Stimulated activated CD8-positive, alpha-beta memory T cell treated with anti-CD3 and anti-CD28 coated beads, Interleukin-7, amount 100 ng/mL, for 48 hours (primary cell): ENCODE data around the gene CRABP1.
"Not testable (repeated sequence)": the region's sequence is repeated elsewhere in the genome, so short reads cannot be mapped to it uniquely, and the experiment has no call there.

Source experiments
- DNase-seq, 2 donors: peaks; one replicate each; pipeline ENCODE4 v3.0.0-alpha.2; 2020; ENCODE audit warnings: low read depth in 1 of 2; ENCODE audit errors: extremely low read depth in 1 of 2

CRABP1 gene

DNA sequence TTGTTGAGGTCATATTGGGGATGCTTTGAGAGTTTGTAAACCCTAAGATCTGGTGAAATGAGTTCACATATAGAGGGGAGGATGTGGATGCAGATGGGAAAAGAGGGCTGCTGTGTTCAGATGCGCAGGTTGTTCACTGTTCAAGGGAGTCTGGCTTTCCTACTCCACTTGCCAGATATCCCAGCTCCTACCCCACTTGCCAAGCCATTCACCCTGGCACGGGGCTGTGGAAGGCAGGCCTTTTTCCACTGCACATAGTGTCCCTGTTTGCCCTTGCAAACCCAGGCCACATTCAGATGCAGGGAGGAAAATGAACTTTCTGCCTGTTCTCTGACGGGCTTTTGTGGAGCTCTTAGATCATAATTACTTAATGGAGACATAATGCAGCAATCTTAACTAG is 29.0 kb downstream of the CRABP1 start:
- no peak for DNase-seq

DNA sequence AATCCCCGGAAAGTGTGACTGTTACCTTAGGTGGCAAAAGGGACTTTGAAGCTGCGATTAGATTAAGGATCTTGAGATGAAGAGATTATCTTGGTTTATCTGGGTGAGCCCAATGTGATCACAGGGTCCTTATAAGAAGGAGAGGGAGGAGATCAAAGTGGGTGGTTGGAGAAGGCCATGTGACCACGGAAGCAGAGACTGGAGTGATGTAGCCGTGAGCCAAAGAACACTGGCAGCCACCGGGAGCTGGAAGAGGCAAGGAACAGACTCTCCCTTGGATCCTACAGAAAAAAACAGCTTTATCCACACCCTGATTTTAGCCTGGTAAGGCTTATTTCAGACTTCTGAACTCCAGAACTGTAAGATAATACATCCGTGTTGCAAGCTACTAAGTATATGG is 29.9 kb downstream of the CRABP1 start:
- no peak for DNase-seq

DNA sequence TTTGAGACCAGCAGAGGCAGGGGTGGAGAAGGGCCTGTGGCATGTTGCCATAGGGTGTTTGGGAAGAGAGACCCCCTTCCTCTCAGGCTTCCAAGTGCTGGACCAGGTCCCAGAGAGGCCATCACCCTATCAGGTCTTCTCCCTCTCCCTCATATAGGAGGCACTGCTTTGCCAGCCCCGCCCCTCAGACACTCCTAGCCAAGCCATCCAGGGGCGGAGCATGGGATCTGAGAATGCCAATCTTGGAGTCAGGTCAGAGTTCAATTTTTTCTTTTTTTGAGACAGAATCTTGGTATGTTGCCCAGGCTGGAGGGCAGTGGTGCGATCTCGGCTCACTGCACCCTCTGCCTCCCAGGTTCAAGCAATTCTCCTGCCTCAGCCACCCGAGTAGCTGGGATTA is 32.7 kb downstream of the CRABP1 start:
- no peak for DNase-seq

GRCh38 chr15:78374436-78375393 is 34.6 kb downstream of the CRABP1 start:
- DNase-seq, result no peak

- not testable (repeated sequence) for DNase-seq
Measured at GRCh38 chr15:78380143-78380542, 40.0 kb downstream of the CRABP1 start.

DNA sequence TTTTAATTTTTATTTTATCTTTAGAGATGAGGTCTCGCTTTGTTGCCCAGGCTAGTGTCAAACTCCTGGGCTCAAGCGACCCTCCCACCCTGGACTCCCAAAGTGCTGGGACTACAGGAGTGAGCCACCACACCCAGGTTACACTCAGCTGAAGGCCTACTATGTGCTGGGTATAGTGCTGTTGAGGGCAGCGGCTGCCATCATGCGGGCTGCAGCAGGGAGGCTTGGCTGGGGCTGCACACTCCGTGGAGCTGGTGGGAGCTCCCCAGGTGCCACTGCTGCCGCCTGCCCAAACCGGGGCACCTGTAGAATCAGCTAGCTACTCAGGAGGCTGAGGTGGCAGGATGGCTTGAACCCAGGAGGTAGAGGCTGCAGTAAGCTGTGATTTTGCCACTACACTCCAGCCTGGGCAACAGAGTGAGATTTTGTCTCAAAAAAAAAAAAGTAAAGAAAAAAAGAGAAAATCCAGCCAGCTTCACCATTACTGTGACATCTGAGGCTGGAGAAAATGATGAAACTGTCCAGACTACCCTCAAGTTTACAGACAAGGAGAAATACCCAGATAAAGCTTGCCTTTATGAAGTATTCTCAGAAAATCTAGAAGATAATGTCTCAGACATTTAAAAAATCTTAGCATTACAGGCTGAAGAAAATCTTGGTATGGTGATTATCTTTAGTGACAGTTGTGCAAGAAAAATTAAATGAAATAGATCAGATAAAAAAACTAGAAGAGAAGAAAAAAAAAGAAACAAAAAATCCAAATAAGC is 42.1 kb downstream of the CRABP1 start:
- no peak for DNase-seq

DNA sequence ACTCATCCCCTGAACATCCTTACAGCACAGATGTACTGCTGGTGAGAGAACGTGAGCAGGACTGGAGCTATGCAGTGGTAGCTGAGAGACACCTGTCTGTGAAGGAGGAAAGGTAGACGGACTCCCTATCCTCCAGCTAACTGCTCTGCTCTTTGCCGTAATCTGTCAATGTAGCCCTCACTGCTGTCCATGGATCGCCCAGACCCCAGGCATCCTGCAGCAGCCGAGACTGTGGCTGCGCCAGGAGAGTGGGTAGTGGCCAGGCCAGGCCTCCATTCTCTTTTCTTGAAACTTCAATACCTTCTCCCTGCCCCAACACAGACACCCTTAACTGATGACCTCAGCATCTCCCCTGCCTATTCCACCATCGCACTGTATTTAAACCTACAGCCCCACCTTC is 44.5 kb downstream of the CRABP1 start:
- DNase-seq, result no peak

DNA sequence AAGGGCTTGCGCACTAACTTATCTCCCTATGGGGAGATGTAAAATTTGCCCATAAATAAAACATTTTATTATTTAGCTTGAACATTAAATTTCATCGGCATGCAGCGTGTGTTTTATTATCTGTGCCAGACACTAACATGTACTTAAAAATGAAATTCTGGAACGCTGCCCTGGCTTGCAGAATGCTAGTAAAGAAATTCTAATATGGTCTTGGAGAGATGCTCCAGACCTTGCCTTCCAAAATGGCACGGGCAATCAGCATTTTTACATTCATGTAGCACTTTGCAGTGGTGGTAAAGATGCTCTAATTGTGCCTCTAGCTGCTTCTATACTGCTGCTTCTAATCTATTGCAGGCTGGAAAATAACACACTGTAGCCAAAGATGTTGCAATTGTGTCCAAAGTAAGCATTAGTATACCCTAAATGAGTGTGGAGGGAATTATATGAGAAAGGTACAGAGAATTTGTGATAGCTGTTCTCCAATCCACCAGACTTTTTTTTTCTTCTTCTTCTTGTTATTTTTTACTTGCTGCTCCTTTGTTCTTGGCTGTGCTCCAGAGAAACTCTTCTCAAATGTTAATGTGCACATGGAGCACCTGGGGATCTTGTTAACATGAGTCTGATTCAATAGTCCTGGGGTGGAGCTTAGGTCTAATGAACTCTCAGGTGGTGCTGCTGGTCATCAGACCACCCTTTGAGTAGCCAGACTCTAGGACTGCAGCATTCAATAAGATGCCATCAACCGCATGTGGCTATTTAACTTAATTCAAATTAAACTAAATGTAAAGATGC is 47.3 kb downstream of the CRABP1 start:
- DNase-seq, result no peak

- DNase-seq, result no peak
Measured at GRCh38 chr15:78388865-78389264, 48.7 kb downstream of the CRABP1 start.

GRCh38 chr15:78389322-78389721 is 49.2 kb downstream of the CRABP1 start:
- no peak for DNase-seq

DNA sequence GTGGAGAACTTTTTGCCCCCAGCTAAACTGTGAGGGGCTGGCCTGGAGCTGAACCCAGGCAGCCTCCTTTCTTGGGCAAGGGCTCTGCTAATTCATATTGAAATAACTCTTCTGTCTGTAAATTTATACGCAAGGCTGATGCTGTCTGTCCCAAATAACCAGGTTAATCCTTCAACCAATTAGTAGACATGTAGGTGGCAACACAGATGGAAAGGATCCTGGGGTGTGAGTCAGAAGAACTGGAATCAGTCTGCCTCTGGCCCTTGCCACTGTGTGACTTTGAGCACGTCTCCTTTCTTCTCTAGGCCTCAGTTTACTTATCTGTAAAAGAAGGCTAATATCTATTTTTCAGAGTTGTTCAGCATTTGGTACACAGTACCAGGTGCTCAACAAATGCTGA is 49.6 kb downstream of the CRABP1 start:
- no peak for DNase-seq

DNA sequence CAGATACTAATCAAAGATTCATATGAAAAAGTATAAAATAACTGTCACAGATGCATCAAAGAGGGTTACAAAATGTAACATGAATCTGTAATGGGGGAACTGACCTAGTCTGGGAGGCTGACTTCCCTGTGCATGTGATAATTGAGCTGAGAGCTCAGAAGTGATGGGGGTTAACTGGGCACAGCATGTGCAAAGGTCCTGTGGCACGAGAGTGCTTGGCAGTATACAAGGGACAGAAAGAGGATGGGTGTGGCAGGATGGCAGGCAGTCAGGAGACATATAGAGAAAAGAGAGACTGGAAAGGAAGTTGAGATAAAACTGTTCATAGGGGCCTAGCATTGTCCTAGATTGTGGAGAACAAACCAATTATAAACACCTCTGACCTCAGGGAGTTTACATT is 50.1 kb downstream of the CRABP1 start:
- no peak for DNase-seq

DNA sequence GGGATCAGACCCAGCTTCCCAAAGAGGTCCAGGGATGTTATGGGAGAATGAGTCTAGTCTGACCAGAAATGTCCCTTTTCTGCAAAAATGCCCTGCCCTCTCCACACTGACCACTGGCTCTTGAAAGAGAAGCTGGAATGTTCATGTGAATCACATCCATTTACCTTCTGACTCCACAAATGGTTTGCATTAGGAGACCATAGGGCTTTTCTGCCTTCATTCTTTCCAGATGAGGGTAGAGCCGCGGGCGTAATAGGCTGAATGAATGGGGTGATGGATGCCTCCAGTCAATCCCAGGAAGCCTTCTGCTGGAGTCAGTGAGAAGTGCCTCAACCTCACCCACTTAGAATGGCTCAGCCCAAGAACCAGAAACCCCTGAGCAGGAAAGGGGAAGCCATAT is 50.7 kb downstream of the CRABP1 start:
- DNase-seq, result no peak

DNA sequence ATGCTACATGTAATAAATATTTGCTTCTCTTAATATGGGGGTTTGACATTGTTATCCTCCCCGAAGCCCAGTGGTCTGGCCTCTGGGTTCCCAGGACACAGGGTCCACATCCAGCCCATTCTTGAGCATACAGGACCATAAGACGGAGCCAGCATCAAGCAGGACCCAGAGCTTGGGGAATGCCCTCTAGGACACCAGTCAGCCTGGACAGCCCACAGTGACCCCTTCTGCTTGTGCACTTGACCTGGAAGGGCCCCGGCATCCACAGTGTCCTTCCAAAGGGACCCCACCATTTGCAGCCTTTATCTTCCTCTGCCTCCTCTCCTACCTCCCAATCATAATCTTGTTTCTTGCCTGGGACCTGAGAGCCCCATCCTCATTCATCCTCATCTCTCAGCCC is 51.6 kb downstream of the CRABP1 start:
- DNase-seq, result no peak

DNA sequence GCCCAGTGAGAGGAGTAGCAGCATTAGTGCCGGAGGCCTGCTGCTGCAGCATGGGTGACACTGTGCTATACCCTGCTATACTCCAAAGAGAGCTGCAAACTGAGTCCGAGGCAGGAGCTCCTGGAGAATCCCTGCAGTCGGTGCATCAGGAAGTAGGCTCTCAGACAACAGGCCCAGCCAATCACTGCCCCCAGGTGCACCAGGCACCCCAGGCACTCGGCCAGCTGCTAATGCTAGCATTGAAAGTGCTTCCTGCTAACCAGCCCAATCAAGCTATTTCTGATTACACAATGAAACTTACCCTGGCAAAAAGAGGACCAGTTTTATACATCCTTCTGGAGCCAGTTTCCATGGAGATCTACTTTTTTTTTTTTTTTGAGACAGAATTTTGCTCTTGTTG is 52.3 kb downstream of the CRABP1 start:
- no peak for DNase-seq

DNA sequence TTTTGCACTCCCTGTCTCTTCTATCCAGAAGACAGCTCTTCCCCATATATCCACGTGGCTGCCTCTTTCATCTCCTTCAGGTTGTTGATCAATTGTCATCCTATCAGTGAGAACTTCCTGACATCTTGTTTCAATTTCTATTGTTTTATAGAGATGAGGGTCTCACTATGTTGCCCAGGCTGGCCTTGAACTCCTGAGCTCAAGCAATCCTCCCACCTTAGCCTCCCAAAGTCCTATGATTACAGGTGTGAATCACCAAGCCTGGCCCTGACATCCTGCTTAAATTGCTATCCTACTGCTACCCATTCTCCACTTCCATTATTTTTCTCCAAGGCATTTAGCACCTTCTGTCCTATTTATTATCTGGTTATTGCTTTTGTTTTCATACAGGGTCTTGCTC is 53.0 kb downstream of the CRABP1 start:
- no peak for DNase-seq

DNA sequence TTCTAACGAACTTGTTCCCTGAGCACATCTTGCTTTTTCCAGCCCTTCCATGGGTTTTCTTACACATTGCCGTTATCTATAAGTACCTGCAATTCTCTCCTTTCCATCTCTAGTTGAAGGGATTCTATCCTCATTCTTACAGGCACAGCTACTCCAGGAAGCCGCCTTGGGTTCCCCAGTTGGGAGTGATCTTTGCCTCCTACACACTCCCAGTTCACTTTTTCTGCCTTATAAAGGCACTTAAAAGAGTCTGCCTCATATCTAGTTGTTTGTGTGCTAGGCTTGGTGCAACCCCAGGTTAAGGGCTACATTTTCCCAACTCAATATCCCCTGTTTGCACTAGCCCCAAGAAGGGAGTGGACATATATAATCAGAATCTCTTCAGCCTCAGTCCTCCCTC is 53.9 kb downstream of the CRABP1 start:
- DNase-seq, result no peak

GRCh38 chr15:78394981-78395616 is 54.9 kb downstream of the CRABP1 start:
- DNase-seq, result no peak

DNA sequence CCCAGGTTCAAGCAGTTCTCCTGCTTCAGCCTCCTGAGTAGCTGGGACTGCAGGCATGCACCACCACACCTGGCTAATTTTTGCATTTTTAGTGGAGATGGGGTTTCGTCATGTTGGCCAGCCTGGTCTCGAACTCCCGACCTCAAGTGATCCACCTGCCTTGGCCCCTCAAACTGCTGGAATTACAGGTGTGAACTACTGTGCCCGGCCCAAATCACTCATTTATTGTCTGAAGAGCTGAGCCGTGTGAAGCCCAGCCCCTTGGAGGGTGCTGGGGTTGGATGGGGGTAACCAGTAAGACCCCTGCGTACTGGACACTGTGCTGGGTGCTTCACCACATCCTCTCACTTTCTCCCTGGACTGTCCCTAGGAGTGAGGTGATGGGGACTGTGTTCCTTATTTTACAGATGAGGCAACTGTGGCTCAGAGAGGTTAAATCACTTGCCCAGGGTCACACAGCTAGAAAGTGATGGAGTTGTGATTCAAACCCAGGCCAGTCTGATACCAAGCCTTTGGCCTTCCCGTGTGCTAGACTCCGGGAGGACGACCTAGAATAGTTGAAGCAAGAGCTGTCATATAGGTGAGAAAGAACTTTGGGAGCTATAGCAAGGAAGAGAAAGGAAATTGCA is 56.1 kb downstream of the CRABP1 start:
- DNase-seq, result no peak

- DNase-seq, result no peak
Measured at GRCh38 chr15:78396976-78397375, 56.8 kb downstream of the CRABP1 start.
